Progenitor cell of endocrine pancreas (in vitro differentiated cells): ENCODE data around the gene SHC2. TPM values are rescaled to one million over a fixed set of nuclear protein-coding genes. Genes with fewer than 3 reads are reported as not detected.
A peak's percentile ranks its signal among the peaks of the same experiment; 100 is the strongest.

Source experiments
- DNase-seq: peaks from one replicate; pipeline ENCODE4 v3.0.0; 2021; ENCODE audit warnings: low spot score; ENCODE audit not compliant: unreplicated experiment
- H3K27ac Mint-ChIP-seq: 2 replicates; pipeline ENCODE4 v1.8.0; 2021; ENCODE audit warnings: mild to moderate bottlenecking, moderate library complexity, mixed read lengths
- H3K27me3 Mint-ChIP-seq: 2 replicates; pipeline ENCODE4 v1.8.0; 2021; ENCODE audit warnings: mixed read lengths
- H3K36me3 Mint-ChIP-seq: 2 replicates; pipeline ENCODE4 v1.8.0; 2022; ENCODE audit warnings: mixed read lengths; ENCODE audit not compliant: insufficient read depth
- H3K4me1 Mint-ChIP-seq: 2 replicates; pipeline ENCODE4 v1.8.0; 2021; ENCODE audit warnings: low read depth, mixed read lengths
- H3K4me3 Mint-ChIP-seq: 2 replicates; pipeline ENCODE4 v1.8.0; 2021; ENCODE audit warnings: low read depth, mild to moderate bottlenecking, moderate library complexity, mixed read lengths
- H3K9me3 Mint-ChIP-seq: 2 replicates; pipeline ENCODE4 v1.8.0; 2021; ENCODE audit warnings: low read depth, mixed read lengths
- CTCF ChIP-seq: fragments of 200-600 bp; sonication (generic); IDR thresholded peaks from one replicate; pipeline ENCODE4 v1.5.0; 2021; ENCODE audit warnings: antibody characterized with exemption, mild to moderate bottlenecking; ENCODE audit not compliant: unreplicated experiment
- total RNA-seq: library from RNA; stranded (reverse); gene quantifications from 2 replicates; pipeline ENCODE4 v1.2.1, GENCODE V29; 2021

SHC2 gene
- total RNA-seq, 1 donor from 2014 or later, result 159 TPM

GRCh38 chr19:463483-464207 is 2.8 kb upstream of the SHC2 start:
- TF ChIP-seq CTCF, result no peak
- Mint-ChIP-seq H3K4me1 (peaks cover 3% of the 10 kb centered on the region), H3K36me3 (no peaks in the 10 kb centered on the region), H3K27me3 (peaks cover 7% of the 10 kb centered on the region), H3K4me3 (peak overlapping the region; percentile 29), H3K27ac (no peak overlapping the region), H3K9me3 (no peaks in the 10 kb centered on the region)
- DNase-seq, result no peak

- H3K4me3 Mint-ChIP-seq, result peak overlapping the region; percentile 81
- peak; percentile 79 for DNase-seq
- peaks cover 6% of the 10 kb centered on the region for H3K36me3 Mint-ChIP-seq
- no peaks in the 10 kb centered on the region for H3K9me3 Mint-ChIP-seq
- TF ChIP-seq CTCF, result no peak
- peak overlapping the region; percentile 97 for H3K27ac Mint-ChIP-seq
- peaks cover 4% of the 10 kb centered on the region for H3K4me1 Mint-ChIP-seq
- peaks cover 3% of the 10 kb centered on the region for H3K27me3 Mint-ChIP-seq
Measured at GRCh38 chr19:461721-462551, 1.1 kb upstream of the SHC2 start.

- H3K36me3 Mint-ChIP-seq, result peaks cover 8% of the 10 kb centered on the region
- H3K4me1 Mint-ChIP-seq, result peaks cover 4% of the 10 kb centered on the region
- H3K27me3 Mint-ChIP-seq, result peaks cover 3% of the 10 kb centered on the region
Measured at GRCh38 chr19:459724-460511, 915 bp downstream of the SHC2 start.

GRCh38 chr19:458091-459042 is 2.5 kb downstream of the SHC2 start:
- Mint-ChIP-seq H3K9me3 (no peaks in the 10 kb centered on the region), H3K4me3 (no peak overlapping the region), H3K27me3 (no peaks in the 10 kb centered on the region), H3K36me3 (peaks cover 18% of the 10 kb centered on the region), H3K4me1 (peaks cover 4% of the 10 kb centered on the region), H3K27ac (no peak overlapping the region)
- DNase-seq, result no peak
- no peak for TF ChIP-seq CTCF

More at GRCh38 chr19:459724-460511, 915 bp downstream of the SHC2 start:
- H3K9me3 Mint-ChIP-seq, result no peaks in the 10 kb centered on the region
- peak overlapping the region; percentile 96 for H3K27ac Mint-ChIP-seq
- peak; percentile 75 for DNase-seq
- no peak for TF ChIP-seq CTCF
- peak overlapping the region; percentile 88 for H3K4me3 Mint-ChIP-seq
